Astrocyte of the spinal cord (primary cell): Measurements from ENCODE around the gene XPA.
A peak's percentile ranks its signal among the peaks of the same experiment; 100 is the strongest.
"Not testable (repeated sequence)": the region's sequence is repeated elsewhere in the genome, so short reads cannot be mapped to it uniquely, and the experiment has no call there.

Experiments used
- DNase-seq: peaks from one replicate; pipeline ENCODE4 v3.0.0; 2011; ENCODE audit warnings: low read depth, low spot score
- H3K4me3 ChIP-seq: 2 replicates; pipeline ENCODE4 v1.5.1; 2011; ENCODE audit warnings: low read depth, mild to moderate bottlenecking, low read length, moderate library complexity
- in situ Hi-C: cut with HindIII; loops from 2 replicates; pipeline ENCODE4 v1.10.0; 2017; ENCODE audit warnings: low sequenced_read_pairs
- TF ChIP-seq, protein P1 (sequence below): IDR thresholded peaks from 2 replicates; pipeline ENCODE4 v1.5.1; 2012; ENCODE audit warnings: low read depth, mild to moderate bottlenecking, low read length, inconsistent platforms

Gene XPA

DNA sequence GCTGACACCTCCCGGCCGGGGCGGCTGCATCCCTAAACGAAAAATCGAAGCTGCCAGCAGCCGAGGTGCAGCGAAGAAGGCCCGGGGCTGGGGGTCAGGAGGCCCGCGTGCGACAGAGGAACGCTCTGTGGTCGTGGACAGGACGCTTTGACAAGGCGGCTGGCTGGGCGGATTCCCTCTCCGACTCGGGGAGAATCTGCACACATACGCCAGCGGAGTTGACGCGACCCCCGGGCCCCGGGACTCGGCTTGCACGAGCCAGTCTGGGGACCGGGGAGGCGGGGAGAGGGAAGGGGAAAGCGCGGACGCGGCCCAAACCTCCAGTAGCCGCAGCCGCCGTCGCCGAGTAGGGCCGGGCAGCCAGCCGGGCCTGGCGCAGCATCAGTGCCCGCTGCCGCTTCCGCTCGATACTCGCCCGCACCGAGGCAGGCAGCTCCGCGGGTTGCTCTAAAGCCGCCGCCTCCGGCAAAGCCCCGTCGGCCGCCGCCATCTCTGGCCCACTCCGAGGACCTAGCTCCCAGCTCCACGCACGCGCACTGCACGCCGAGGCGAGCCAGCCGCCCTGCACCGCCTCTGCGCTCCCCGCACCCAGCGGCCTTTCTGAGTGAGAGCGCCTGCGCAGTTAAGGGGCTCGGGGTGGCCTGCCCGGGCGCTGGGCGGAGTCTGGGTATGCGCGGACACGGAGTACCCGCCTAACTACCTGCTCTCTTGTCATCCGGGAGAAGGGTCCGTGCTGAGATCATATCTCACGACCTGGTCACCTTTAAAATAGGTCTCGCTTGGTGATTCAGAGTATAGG lies at the start of gene XPA:
Gene XPA, minus strand, starts transcription at position 538 of the 799 bp plus-strand sequence. Its CDS starts 48 bp downstream, at position 490.
- H3K4me3 ChIP-seq: peak within 1 kb of the TSS; percentile 71
- TF ChIP-seq, protein P1, sequence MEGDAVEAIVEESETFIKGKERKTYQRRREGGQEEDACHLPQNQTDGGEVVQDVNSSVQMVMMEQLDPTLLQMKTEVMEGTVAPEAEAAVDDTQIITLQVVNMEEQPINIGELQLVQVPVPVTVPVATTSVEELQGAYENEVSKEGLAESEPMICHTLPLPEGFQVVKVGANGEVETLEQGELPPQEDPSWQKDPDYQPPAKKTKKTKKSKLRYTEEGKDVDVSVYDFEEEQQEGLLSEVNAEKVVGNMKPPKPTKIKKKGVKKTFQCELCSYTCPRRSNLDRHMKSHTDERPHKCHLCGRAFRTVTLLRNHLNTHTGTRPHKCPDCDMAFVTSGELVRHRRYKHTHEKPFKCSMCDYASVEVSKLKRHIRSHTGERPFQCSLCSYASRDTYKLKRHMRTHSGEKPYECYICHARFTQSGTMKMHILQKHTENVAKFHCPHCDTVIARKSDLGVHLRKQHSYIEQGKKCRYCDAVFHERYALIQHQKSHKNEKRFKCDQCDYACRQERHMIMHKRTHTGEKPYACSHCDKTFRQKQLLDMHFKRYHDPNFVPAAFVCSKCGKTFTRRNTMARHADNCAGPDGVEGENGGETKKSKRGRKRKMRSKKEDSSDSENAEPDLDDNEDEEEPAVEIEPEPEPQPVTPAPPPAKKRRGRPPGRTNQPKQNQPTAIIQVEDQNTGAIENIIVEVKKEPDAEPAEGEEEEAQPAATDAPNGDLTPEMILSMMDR: no peak
- peak; percentile 94 for DNase-seq
- in situ Hi-C loops: no loop called here

DNA sequence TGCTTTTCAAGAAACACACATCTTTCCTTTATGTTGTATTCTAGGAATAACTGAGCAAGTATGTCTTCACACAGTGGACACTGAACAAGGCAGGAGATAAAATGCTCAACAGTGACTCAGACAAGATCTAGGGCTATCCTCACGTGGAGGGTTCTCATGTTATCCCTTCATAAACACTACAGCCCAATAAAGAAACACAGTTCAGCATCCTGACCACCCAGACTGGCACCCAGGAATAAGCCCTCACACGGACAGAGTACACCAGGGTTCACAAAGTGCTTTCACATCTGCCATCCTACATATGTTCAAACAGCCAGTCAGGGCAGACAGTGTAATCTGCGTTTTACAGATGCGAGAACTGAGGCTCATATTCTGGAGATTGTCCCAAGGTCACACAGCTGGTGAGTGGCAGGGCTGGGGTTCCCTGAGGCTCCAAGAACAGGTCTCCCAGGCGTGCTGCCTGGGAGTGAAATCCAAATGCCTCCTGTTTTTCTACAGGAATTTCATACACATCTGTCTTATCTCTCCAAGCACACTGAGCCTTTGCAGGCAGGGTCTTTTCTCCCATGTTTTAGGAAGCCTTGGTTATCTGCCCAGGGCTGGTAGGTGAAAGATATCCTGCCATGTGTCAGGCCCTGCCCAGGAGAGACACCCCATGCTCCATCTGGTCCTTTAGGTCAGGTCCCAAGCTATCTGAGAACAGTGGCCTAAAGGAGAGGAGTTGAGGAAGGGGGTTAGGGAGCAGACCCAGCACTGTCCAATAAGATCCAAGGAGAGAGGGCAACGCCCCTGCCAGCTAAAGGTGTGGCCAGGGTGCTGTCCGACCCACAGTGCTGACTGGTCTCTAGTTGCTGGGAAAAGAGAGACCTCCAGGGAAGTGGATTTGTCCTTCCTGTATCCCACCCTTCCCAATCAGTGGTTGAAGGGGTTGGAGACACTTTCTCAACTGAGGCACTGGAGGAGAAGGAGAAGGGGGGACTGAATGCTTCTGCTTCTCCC lies 47.9 kb upstream of the XPA start:
- TF ChIP-seq, protein P1: no peak
- in situ Hi-C loops: no loop called here
- no peak for DNase-seq
- no peak overlapping the region for H3K4me3 ChIP-seq

DNA sequence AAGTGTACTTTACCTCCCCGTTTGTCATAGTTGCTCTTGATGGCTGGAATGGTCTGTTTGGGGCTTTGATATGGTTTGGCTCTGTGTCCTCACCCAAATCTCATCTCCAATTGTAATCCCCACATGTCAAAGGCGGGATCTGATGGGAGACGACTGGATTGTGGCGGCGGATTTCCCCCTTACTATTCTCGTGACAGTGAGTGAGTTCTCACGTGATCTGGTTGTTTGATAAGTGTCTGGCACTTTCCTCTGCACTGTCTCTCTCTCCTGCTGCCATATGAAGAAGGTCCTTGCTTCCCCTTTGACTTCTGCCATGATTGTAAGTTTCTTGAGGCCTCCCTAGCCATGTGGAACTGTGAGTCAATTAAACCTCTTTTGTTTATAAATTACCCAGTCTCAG lies 46.9 kb upstream of the XPA start:
- in situ Hi-C loops, DNase-seq, H3K4me3 ChIP-seq: not testable (repeated sequence)

DNA sequence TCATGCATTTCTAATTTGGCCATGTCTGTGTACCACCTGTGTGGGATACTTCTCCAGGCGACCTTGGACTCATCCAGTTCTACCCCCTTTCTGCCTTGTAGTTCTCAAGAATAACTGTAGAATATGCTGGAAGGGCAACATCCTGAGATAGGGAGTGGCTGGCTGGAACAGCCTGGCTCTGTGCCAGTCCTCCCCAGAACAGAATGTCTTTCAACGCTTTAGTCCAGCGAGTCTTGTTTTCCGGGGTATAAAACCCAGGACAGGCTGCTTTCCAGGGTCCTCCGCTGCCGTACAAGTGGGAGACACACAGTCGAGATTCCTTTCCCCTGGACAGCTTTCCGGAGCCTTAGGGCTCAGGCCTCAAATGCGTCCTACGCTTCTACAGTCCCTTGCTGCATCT lies 45.4 kb upstream of the XPA start:
- in situ Hi-C loops: no loop called here
- no peak for DNase-seq
- TF ChIP-seq, protein P1: no peak

DNA sequence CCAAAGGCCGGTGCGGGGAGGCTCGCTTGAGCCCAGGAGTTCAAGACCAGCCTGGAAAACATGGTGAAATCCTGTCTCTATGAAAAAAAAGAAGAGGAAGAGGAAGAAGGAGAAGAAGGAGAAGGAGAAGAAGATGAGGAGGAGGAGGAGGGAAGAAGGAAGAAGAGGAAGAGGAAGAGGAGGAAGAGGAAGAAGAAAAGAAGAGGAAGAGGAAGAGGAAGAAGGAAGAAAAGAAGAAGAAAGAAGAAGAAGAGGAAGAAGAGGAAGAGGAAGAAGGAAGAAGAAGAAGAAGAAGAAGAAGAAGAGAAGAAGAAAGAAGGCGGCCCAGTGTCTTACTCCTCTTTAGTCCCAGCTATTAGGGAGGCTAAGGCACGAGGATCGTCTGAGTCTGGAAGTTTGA lies 44.8 kb upstream of the XPA start:
- H3K4me3 ChIP-seq: no peak overlapping the region

More for the DNA sequence above, 45.4 kb upstream of the XPA start:
- no peak overlapping the region for H3K4me3 ChIP-seq

DNA sequence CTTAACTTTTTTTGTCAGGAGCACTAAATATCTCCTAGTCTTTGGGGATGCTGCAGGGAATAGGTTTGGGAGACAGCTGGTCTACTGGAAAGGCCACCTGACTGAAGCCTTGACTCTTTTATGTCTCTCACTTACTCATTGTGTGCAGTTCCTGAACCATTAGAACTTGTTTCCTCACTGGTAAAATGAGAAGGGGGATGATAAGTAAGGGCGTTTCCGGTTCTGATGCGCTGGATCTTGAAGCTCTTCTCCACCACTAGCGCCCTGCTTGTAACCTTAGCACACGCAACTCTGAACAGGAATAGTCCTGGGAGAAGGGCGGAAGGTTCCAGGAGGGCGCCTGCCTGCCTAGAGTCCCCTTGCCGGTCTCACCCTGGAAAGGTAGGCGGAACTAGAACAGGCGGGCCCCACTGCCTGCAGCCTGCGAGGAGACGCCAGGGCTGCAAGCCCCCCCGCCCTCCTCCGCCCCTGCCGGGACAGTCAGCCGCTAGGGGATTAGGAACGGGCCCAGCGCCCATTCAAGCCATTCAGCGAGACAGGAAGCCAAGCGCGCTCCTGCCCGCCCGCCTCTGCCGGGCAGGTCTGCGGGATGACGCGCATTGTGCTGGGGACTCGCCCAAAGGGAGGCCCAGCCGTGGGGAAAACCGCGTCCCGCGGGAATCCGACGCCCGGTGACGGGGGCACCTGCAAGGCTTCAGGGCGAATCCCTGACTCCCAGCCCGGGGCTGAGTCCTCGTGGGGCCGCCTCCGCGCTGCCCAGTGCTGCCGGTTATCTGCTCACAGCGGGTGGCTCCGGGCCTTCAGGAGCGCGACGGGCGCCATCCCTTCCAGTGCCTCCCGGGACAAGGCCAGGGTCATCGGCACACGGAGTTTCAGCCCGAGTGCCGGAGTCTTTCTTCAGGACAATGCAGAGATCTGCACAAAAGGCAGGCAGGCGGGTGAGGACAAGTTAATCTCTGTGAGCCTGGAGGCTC lies 44.0 kb upstream of the XPA start:
- DNase-seq: peak; percentile 52
- TF ChIP-seq, protein P1: peak; percentile 15
- in situ Hi-C loops: no loop called here
- peak overlapping the region; percentile 24 for H3K4me3 ChIP-seq

More for the DNA sequence above, 44.8 kb upstream of the XPA start:
- TF ChIP-seq, protein P1: no peak
- DNase-seq: no peak
- in situ Hi-C loops: no loop called here
